GM20000 (cell line): ENCODE results near the gene FXYD4.
A peak's percentile ranks its signal among the peaks of the same experiment; 100 is the strongest.

ENCODE experiments used
- DNase-seq: peaks from one replicate; pipeline ENCODE4 v3.0.0; 2012; ENCODE audit warnings: low spot score
- CTCF ChIP-seq: IDR thresholded peaks from 2 replicates; pipeline ENCODE4 v1.5.1; 2012; ENCODE audit warnings: mild to moderate bottlenecking, control low read depth; ENCODE audit errors: extremely low read depth, missing control alignments

The FXYD4 gene

GRCh38 chr10:43408331-43408709 lies 36.9 kb downstream of the FXYD4 start:
- no peak for TF ChIP-seq CTCF
- no peak for DNase-seq

GRCh38 chr10:43408710-43409384 lies 37.4 kb downstream of the FXYD4 start, which contains the start of gene HNRNPF:
HNRNPF (minus strand) TSS chr10:43409186; CDS start chr10:43387884, 21,302 bp downstream.
- DNase-seq, result peak; percentile 96
- no peak for TF ChIP-seq CTCF

- no peak for TF ChIP-seq CTCF
- no peak for DNase-seq
Observed at GRCh38 chr10:43409385-43410109, 38.1 kb downstream of the FXYD4 start.

- no peak for TF ChIP-seq CTCF
- no peak for DNase-seq
Observed at GRCh38 chr10:43410345-43410744, 38.9 kb downstream of the FXYD4 start.

GRCh38 chr10:43411536-43411935 lies 40.1 kb downstream of the FXYD4 start:
- TF ChIP-seq CTCF, result no peak
- no peak for DNase-seq

GRCh38 chr10:43415544-43415943 lies 44.1 kb downstream of the FXYD4 start:
- DNase-seq, result no peak
- TF ChIP-seq CTCF, result no peak

GRCh38 chr10:43417950-43418768 lies 46.7 kb downstream of the FXYD4 start:
- DNase-seq, result peak; percentile 77
- no peak for TF ChIP-seq CTCF
